Measurements from ENCODE around the gene PCSK1N. TPM values are rescaled to one million over a fixed set of nuclear protein-coding genes. Genes with fewer than 3 reads are reported as not detected.

The PCSK1N gene
- total RNA-seq, 1 experiment from 2014 or later: 0.22 TPM

GRCh38 chrX:48802089-48802904, 33.1 kb downstream of the PCSK1N start:
- H3K79me2 ChIP-seq (ENCODE audit: insufficient read depth, low read length): peaks cover 2% of the 10 kb centered on the region; the same call in 1 of the 2 replicates
- peak; percentile 72 for ATAC-seq
- H3K4me2 ChIP-seq (ENCODE audit: low read length): peak overlapping the region; percentile 82
- TF ChIP-seq EGR1 (IDR thresholded peaks at IDR 0.05; ENCODE audit: low read depth) (no peak), POLR2AphosphoS5 (IDR thresholded peaks at IDR 0.05; ENCODE audit: low read depth, low read length) (peak; percentile 77; the same call in 1 of the 2 replicates), POLR2A (IDR thresholded peaks at IDR 0.05; ENCODE audit: borderline replicate concordance, extremely low read depth, insufficient read depth, insufficient read length) (peak; percentile 47), ZNF274 (IDR thresholded peaks at IDR 0.05; ENCODE audit: low read depth, low read length) (no peak), TCF7L2 (IDR thresholded peaks at IDR 0.05; ENCODE audit: borderline replicate concordance, extremely low read depth, insufficient read depth, insufficient read length) (no peak), CEBPB (IDR thresholded peaks at IDR 0.05; ENCODE audit: low read depth) (no peak)
- RAD21 ChIA-PET (ENCODE audit: low non-redundant PET in 1 of 2, low total read pairs in 2 of 2, uncharacterized antibody in 2 of 2, unreplicated experiment in 2 of 2): no interaction called here
- peak overlapping the region; percentile 83 for H3K9ac ChIP-seq (ENCODE audit: low read length)
- peak overlapping the region; percentile 80 for H3K27ac ChIP-seq (ENCODE audit: low read depth, low read length)
- peak; percentile 57 for DNase-seq (ENCODE audit: low read depth, low spot score)
- H4K20me1 ChIP-seq (ENCODE audit: insufficient read depth): no peaks in the 10 kb centered on the region
- no peaks in the 10 kb centered on the region; a peak in 2 of 4 replicates for H3K36me3 ChIP-seq (ENCODE audit: control insufficient read depth in 1 of 2, insufficient read depth in 2 of 2, low read length in 2 of 2)
- H3K4me1 ChIP-seq (ENCODE audit: control insufficient read depth in 1 of 2, insufficient read depth in 2 of 2, low read length in 2 of 2): peaks cover 9 to 14% of the 10 kb centered on the region in 2 experiments; a peak in 2 of 4 replicates
- CTCF ChIA-PET: no interaction called here
- H3K4me3 ChIP-seq (replicated peaks in 1 of 2; ENCODE audit: low read depth in 1 of 2, low read length in 2 of 2): peak overlapping the region; percentile 68 to 71
- POLR2A ChIA-PET: interaction anchor here (0.6 to 2.2 kb wide), 5 partner anchors 65 to 434 kb away, joined by 3 to 7 read pairs (median 4); partner anchors contain the start of genes GRIPAP1, PQBP1, SUV39H1 and TIMM17B
- BruUV-seq (replicated peaks): TSS peak; percentile 68
- H2AFZ ChIP-seq (ENCODE audit: low read depth, low read length, poor library complexity, severe bottlenecking): no peak overlapping the region
- no peaks in the 10 kb centered on the region for H3K9me2 ChIP-seq (ENCODE audit: insufficient read depth)
- H3K27me3 ChIP-seq (ENCODE audit: insufficient read depth, low read length): no peaks in the 10 kb centered on the region
- no peaks in the 10 kb centered on the region for H3K9me3 ChIP-seq (ENCODE audit: control insufficient read depth in 1 of 2, insufficient read depth in 1 of 2, low read depth in 1 of 2, low read length in 2 of 2)
- intact Hi-C loops (cut with micrococcal nuclease): loop anchor here (10.0 kb wide), 1 partner anchor 93 kb away; the partner anchor contains the start of genes PQBP1 and TIMM17B

Data from HCT116 (cell line).